Islet of Langerhans (tissue), 1 donor: ENCODE measurements around the gene NOTCH2.
"Not testable (repeated sequence)": the region's sequence is repeated elsewhere in the genome, so short reads cannot be mapped to it uniquely, and the experiment has no call there.

Experiments used
- FAIRE-seq: peaks from one replicate; lab custom pipeline; 2011; peaks lifted over from hg19 to GRCh38; lab: Jason Lieb, UNC

NOTCH2 gene

GRCh38 chr1:120068683-120069066 is 787 bp downstream of the NOTCH2 start:
- FAIRE-seq: not testable (repeated sequence)

- FAIRE-seq: not testable (repeated sequence)
These were observed 21.3 kb downstream of the NOTCH2 start for GRCh38 chr1:120048208-120048607.

GRCh38 chr1:120041771-120042170 is 27.7 kb downstream of the NOTCH2 start:
- FAIRE-seq: not testable (repeated sequence)

GRCh38 chr1:120032253-120032652 is 37.2 kb downstream of the NOTCH2 start:
- not testable (repeated sequence) for FAIRE-seq

GRCh38 chr1:120023791-120024190 is 45.7 kb downstream of the NOTCH2 start:
- FAIRE-seq: not testable (repeated sequence)

- FAIRE-seq: not testable (repeated sequence)
These were observed 54.5 kb downstream of the NOTCH2 start for GRCh38 chr1:120014978-120015377.

GRCh38 chr1:120008320-120008719 is 61.1 kb downstream of the NOTCH2 start:
- not testable (repeated sequence) for FAIRE-seq

- FAIRE-seq: not testable (repeated sequence)
These were observed 61.6 kb downstream of the NOTCH2 start for GRCh38 chr1:120007850-120008249.

GRCh38 chr1:120001035-120001434 is 68.4 kb downstream of the NOTCH2 start:
- FAIRE-seq: not testable (repeated sequence)

GRCh38 chr1:119996731-119997312 is 72.6 kb downstream of the NOTCH2 start:
- FAIRE-seq: not testable (repeated sequence)

- FAIRE-seq: not testable (repeated sequence)
These were observed 73.5 kb downstream of the NOTCH2 start for GRCh38 chr1:119995975-119996374.

GRCh38 chr1:119988306-119989062 is 81.0 kb downstream of the NOTCH2 start:
- no peak for FAIRE-seq

- no peak for FAIRE-seq
These were observed 81.8 kb downstream of the NOTCH2 start for GRCh38 chr1:119987686-119988085.

- FAIRE-seq: no peak
These were observed 82.3 kb downstream of the NOTCH2 start for GRCh38 chr1:119987112-119987511.

GRCh38 chr1:119986007-119986497 is 83.4 kb downstream of the NOTCH2 start:
- FAIRE-seq: no peak

GRCh38 chr1:119984771-119985170 is 84.7 kb downstream of the NOTCH2 start:
- no peak for FAIRE-seq

- FAIRE-seq: no peak
These were observed 87.3 kb downstream of the NOTCH2 start for GRCh38 chr1:119981986-119982815.

- FAIRE-seq: no peak
These were observed 88.0 kb downstream of the NOTCH2 start for GRCh38 chr1:119981496-119981895.

GRCh38 chr1:119978018-119978505 is 91.4 kb downstream of the NOTCH2 start:
- FAIRE-seq: no peak

- not testable (repeated sequence) for FAIRE-seq
These were observed 92.2 kb downstream of the NOTCH2 start for GRCh38 chr1:119977113-119977736.

GRCh38 chr1:119975582-119976254 is 93.7 kb downstream of the NOTCH2 start:
- not testable (repeated sequence) for FAIRE-seq
